SK-N-SH (cell line): Measurements from ENCODE around the gene MSS51.
"Not testable (repeated sequence)": the region's sequence is repeated elsewhere in the genome, so short reads cannot be mapped to it uniquely, and the experiment has no call there.

Experiments
- CTCF ChIP-seq: fragments of 200-600 bp; sonication (generic); IDR thresholded peaks from 2 replicates; pipeline ENCODE4 v1.6.1; 2017; ENCODE audit warnings: antibody characterized with exemption, mild to moderate bottlenecking, moderate library complexity
- ELF1 ChIP-seq: IDR thresholded peaks from 2 replicates; pipeline ENCODE4 v1.4.0; 2012
- GABPA ChIP-seq: IDR thresholded peaks from 2 replicates; pipeline ENCODE4 v1.4.0; 2012; ENCODE audit warnings: low read depth, mild to moderate bottlenecking
- SMC3 ChIP-seq: IDR thresholded peaks from 2 replicates; pipeline ENCODE4 v1.6.1; 2012; ENCODE audit warnings: low read depth, low read length, improper control_type of control experiment

- not testable (repeated sequence) for TF ChIP-seq GABPA, CTCF, ELF1, SMC3
Observed at GRCh38 chr10:73394325-73394724, 39.0 kb downstream of the MSS51 start.
